Stimulated activated CD8-positive, alpha-beta memory T cell treated with anti-CD3 and anti-CD28 coated beads, Interleukin-2, amount 100 ng/mL, for 48 hours (primary cell): ENCODE results near the gene TOMM5.
"Not testable (repeated sequence)": the region's sequence is repeated elsewhere in the genome, so short reads cannot be mapped to it uniquely, and the experiment has no call there.

Source experiments
- DNase-seq, 2 donors: peaks; one replicate each; pipeline ENCODE4 v3.0.0-alpha.2; 2020; ENCODE audit warnings: low read depth in 2 of 2

The TOMM5 gene

DNA sequence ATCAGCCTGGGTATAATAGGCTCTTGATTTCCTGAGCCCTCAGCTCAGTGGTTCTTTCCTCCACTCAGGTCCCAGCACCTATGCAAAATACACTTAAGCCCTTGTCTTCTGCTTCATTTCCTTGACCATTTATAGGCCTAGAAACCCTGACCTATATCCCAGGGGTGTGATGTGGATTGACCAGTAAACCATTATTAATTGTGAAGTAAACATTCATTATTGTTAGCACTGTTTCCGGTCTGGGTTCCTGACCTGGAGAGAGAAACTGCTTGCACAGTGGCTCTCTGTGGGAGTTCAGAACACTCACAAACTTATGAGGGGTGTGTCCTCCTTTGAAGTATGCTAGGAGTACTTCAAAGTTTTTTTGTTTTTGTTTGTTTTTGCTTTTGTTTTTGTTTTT lies 19.6 kb upstream of the TOMM5 start:
- no peak for DNase-seq

DNA sequence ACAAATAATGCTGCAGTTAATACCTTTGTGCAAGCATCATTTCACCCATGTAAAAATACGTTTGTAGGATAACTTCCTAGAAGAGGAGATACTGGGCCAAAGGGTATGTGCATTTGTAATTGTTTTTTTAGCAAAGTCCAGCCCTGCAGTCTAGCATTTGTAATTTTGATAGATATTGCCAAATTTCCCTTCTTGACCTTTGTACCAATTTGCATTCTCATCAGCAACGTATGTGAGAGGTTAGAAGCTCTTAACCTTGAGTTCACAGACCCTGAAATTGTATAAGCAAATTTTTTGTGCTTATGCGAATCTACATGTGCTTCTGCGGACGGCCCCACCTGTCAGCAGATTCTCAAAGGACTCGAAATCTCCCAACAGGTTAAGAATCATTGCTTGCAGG lies 18.6 kb upstream of the TOMM5 start:
- no peak for DNase-seq

DNA sequence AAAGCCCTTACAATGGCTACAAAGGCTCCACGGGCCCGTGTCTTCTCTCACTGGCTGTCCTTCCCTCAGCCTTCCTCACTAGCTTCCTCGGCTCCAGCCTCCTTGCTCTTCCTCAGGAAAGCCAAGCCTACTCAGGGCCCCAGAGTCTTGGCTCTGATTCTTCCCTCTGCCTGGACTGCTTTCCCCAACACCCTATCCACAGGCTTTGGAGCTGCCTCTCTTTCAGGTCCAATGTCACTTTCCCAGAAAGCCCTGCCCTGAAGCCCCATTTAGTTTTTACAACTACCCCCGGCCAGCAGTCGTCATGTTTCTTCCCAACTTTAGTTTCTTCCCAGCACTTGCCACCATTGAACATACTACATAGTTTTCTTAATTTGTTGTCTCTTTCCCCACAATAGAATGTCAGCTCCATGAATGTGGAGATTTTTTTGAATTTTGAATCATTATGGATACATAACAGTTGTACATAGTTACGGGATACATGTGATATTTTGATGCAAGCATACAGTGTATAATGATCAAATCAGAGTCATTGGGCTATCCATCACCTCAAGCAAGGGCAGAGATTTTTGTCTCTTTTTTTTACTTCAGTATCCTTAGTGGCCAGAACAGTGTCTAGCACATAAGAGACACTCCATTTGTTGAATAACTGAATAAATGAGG lies 17.5 kb upstream of the TOMM5 start:
- no peak for DNase-seq

DNA sequence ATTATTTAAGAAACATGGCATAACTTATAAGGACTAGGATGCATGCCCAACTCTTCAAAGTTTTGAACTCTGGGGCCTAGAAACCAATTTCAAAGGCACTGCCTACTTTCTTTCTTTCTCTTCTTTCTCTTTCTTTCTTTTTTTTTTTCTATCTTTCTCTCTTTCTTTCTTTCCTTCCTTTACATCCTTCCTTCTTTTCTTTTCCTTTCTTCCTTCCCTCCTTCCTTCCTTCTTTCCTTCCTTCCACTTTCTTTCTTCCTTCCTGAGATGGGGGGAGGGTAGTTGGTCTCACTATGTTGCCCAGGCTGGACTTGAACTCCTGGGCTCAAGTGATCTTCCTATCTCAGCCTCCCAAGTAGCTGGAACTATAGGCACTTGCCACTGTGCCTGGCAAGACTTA lies 15.9 kb upstream of the TOMM5 start:
- DNase-seq = no peak

DNA sequence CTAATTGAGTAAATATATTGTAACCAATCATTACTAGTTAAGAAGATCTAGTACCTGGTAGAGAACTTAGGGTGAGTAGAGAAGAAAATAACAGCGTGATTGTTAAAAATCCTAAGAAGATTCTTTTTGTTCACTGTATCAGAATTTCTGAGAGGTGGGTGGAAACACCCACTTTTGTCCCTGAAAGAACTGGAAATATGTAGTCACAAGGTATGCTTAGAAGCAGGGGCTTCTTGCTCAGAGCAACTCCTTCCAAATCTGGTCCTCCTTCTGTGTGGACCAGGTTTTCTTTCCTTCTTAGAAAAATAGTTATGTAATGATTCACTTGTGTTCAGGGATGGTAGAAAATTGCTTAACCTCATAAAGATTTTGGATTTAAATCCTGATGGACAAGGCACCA lies 11.9 kb upstream of the TOMM5 start:
- DNase-seq = no peak

DNA sequence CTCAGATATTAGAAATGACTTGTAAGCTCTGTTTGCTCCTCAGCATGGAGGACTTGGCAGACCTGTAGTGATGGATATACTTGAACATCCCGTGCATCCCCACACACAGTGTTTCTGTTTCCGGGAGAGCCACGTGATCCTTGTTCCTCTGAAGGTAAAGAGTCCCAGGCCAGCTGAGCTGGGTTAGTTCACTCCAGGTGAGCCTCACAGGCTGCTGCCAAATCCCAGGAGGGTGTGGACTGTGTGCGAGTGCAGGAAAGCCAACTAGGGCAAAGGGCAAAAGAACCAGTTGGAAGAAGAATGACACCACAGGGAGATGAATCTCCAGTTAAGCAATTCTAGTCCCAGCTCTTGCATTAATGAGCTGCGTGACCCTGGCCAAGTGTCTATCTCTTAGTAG lies 10.4 kb upstream of the TOMM5 start:
- no peak for DNase-seq

DNA sequence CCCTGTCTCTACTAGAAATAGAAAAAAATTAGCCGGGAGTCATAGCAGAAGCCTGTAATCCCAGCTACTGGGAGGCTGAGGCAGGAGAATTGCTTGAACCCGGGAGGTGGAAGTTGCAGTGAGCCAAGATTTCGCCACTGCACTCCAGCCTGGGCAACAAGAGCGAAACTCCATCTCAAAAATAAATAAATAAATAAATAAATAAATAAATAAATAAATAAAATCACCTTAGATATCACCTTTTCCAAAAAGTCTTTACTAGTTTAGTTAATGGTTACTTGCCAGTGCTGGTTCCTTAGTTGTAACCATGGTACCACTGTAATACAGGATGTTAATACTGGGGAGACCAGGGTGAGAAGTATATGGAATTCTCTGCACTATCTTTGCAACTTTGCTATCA lies 9.7 kb upstream of the TOMM5 start:
- DNase-seq = not testable (repeated sequence)

DNA sequence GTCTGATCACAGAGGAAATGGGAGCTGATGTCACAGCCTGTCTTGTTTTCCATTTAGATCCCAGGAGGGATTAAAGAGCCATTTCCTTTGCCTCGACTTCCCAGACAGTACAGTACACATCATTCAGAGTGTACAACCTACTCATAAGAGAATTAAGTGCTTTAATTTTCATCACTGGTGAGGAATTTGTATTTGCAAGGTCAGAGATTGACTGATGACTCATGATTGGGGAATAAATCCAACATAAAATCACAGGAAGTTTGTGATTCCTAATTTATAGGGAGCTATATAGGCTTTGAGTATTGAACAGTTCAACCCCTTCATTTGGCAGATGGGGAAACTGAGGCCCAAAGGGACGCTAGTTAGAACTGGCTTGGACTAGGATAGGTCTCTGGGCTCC lies 4.1 kb upstream of the TOMM5 start:
- DNase-seq = no peak

DNA sequence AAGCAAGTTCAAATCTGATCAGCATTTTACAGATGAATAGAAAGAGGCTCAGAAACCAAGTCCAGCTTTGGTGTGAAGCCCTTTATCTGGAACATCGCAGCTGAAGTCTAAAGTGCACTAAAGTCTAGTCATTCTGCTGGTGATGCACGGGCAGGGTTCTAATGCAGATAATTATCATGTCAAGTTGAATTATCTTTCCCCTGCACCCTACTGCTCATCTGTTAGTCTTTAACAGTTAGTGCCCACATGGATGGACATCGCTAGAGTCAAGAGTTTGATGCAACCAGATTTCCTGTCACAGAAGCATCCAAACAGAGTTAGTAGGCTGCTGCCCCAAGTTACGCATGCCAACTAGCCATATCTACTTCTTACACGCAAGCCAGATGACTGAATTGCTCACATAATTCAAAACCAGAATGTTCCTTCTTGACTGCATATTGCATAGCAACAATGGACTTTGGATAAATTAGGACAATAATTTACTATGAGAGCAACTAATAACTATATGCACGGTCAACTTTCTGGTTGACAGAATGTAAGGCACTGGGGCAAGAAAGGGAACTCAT lies 1.6 kb upstream of the TOMM5 start:
- no peak for DNase-seq

DNA sequence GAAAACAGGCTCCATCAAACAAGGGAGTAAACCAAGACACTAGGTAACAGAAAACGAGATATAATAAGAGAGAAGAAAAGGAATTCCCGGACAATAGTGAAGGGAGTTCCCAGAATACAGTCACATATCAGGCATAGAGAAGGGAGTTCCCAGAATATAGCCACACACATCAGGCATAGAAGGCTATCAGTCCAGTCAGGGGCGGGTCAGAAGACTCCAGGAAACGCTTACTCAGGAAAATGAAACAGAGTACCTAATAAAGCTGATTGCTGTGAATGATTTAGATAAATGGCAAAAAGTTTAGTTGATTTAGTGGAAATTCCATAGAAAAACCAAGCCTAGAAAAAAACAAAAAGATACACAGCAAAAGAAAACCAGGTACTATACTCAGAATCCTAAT lies 4.9 kb downstream of the TOMM5 start:
- DNase-seq = no peak

DNA sequence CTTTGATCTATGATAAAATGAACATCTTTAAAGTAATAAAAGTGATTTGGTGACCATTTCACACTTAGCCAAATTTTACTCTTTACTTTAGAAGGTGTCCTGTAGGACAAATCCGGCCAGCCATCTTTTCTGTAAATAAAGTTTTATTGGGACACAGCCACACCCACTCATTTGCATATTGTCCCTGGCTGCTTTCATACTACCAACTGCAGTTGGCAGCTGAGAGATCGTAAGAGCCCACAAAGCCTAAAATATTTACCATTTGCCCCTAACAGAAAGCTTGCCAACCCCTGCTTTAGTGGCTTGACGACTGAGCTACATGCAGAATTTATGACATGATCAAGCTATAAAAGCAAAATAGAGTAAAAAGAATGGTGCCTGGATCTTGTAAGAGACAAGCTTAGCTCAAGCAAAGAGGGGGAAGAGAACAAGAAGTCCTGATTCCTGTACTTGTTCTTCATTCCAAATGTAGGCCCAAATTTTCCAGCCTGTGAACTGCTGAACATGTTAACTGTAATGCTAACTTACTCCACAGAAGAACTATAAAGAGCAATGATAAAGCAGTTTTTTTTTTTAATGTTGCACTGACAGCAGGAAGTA lies 8.8 kb downstream of the TOMM5 start:
- no peak for DNase-seq

DNA sequence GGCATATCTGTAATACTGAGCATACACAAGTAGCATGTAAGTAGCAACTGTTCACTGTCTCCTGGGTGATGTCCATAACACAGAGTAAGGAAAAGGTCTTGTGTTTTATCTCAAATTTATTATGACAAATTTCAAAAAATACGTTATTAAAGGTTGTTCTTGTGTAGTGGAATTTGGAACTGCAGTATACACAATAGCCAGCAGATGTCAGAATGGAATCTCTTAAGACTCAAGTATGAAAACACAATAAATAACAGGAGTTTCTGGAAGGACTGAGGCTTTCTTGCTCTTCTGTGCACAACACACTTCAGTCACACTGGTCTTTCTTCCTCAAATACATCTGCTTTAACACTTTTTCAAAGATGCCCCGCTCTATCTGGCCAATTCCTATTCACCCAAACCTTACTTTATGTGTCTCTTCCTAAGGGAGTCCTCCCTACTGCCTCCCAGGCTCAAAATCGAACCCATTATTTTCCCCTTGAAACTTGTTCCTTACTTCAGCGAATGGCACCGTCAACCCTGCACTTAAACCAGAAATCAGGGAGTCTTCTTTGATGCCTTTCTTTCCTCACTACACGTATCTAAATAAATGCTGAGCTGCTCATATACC lies 9.7 kb downstream of the TOMM5 start:
- DNase-seq = no peak

DNA sequence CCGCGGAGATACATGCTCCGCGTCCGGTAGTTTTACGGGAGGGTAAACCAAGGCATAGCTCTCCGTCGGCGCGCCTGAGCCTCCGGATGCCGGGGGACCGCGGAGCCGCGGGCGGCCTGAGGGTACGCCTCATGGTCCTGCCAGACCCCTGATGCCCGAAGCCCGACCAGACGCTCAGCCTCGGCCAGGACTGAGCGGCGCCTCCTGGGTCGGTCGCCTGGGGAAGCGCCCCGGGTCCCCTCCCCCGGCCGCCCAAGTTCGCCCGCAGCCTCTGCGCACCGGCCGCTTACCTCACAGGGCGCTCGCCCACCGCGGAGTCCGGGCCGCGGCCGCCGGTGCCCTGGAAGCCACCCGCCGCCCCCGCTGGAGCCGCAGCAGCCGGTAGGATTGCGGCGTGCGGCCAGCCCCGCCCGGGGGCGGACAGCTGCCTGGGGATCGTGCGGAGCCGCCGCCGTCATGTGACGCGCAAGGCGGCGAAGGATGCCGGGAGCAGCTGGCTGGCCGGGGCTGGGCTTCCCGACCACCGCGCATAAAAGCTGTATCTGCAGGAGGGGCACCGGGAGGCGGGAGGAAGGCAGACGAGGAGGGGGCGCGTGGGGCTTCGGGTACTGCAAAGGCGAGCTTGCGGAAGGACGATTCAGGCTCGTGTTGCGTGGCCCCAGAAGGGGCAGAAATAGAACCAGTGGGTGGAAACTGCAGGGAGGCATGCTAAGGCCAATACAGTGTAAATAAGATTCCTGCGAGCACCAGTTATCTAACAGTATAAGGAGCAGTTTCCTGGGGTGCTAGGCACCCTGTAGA lies 16.3 kb downstream of the TOMM5 start, which contains the start of gene FBXO10:
Gene FBXO10 (minus strand): TSS at position 460 of the 801 bp plus-strand sequence. CDS start 34,612 bp downstream, outside the sequence.
- DNase-seq = peak; percentile 27 to 36

DNA sequence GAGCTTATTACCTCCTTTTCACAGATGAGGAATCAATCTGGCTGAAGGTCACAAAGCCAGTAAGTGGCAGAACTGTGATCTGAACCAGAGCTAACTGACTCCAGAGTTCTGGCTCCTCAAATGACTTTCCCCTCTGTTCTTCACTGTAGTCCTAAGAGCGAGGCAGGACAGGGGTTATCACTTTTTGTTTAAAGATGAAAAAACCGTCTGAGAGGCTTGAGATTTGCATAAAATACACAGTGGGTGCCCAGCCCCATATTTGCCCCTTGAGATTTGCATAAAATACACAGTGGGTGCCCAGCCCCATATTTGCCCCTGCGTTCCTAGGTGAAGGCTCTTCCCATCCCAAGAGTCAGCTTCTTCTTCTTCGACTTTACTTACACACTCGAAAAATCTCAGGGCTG lies 16.9 kb downstream of the TOMM5 start:
- no peak for DNase-seq

DNA sequence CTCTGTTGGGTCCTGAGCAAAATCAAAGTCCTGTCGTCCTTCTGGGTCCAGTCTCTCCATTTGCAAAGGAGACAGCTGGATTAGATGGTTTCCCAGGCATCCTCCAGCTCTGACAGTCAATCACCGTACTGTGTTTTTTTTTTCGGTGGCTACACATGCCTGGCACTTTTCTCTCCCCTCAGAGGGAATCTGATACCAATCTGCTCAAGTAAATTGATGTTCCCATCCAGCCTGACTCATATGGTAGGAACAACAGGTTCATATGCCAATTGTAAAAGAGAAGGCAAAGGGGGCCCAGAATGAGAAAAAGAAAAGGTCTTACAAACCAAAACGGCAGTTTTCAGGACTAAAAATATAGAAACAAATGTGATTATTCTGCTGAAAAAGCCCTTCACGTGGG lies 17.4 kb downstream of the TOMM5 start:
- no peak for DNase-seq

DNA sequence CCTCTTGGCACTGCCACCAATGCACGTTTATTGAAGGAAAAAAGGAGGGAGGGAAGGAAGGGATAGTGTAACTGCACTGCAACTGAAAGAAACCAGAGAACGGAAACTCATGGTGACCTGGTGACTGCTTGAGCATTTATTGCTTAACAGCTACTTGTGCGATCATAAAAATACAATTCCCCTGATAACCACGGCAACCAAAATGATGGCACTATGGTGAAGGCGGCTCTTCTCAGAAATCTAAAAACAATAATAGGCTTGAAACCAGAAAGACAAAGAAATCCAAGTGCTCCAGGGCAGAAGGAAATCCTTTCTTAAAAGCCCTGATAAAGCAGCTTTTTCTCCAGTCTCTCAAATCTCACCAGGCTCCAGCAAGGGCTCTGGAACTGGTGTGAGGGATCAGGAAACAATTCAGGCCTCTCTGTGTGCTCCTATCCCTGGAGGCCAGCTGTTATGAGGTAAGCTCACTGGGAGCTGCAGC lies 18.1 kb downstream of the TOMM5 start:
- no peak for DNase-seq

DNA sequence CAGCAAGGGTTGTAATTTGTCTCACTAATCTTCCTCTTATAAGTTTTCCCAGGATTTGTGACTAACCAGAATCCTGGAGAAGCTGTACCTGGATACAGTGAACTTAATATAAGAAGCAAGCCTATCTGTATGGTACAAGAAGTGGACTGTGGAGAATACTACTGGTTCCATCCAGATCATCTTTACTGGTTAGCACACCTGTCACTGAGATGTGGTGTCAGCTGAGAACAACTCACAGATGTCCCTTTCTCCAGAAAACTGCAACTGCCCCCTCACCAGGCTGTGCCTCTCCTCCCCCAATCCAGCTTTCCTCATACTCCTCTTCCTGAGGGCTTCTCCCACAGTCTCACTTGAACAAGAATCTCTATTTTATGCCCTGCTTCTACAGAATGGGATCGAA lies 21.1 kb downstream of the TOMM5 start:
- no peak for DNase-seq

DNA sequence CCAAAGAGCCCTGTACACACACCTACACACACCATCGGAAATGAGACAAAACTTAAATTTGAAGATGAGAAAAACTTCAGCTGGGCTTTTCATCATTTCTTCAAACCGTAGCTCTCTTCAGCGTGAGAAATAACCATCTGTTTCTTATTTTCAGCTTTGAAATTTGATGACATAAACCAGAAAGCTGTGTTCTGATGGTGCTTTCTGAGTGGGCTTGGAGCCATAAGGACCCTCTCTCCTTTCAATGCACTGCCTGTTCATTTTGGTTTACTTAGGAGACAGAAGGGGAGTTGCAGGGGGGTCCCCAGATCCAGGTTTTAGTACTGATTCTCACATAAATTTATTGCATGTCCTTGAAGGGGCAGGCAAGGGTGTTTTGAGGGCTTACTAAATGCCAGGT lies 25.7 kb downstream of the TOMM5 start:
- no peak for DNase-seq

DNA sequence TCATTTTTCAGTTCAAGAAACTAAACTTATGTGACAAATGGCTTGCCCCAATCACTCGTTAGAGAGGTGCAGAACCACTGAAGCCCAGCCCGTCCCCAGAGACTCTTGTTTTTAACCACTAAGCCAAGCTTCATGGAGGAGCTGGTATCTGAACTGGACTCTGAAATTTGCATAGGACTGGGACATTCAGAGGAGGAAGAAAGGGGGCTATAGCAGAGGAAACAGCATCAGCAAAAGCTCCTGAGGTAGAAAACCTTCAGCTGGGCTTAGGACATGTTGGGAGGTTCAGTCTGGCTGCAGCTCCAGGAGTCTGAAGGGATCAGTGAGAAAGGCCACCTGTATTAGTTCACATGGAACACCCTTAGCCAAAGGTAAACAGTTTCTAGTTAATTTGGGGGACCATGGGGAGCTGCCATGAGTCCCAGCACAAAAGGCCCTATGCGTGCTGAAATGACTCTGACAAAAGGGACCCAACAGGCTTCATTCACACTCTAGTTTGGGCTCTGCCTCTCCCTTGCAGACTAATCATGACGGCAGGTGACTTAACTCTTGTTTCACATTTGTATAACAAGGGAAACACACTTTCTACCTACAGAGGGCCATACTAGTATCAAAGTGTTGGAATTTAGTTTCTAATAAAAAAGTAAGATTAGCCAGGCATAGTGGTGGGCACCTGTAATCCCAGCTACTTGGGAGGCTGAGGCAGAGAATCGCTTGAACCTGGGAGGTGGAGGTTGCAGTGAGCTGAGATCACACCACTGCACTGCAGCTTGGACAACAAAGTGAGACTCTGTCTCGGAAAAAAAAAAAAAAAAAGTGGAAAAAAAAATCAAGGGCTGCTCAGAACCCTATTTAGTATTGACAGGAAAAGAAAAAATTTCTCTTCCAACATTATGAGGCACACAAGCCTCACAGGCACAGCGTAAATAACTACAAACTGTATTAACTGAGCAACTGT lies 26.5 kb downstream of the TOMM5 start:
- DNase-seq = no peak

DNA sequence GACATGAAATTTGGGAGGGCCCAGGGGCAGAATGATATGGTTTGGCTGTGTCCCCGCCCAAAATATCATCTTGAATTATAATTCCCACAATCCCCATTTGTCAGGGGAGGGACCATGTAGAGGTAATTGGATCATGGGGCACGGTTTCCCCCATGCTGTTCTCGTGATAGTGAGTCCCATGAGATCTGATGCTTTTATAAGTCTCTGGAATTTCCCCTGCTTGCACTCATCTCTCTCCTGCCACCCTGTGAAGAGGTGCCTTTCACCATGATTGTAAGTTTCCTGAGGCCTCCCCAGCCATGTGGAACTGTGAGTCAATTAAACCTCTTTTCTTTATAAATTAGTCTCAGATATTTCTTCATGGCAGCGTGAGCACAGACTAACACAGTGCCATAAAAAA lies 27.5 kb downstream of the TOMM5 start:
- DNase-seq = no peak
